D721Med (cell line): ENCODE results near the gene ZDHHC17.

Experiments
- DNase-seq: peaks from one replicate; pipeline ENCODE4 v3.0.0; 2011; ENCODE audit warnings: low spot score; ENCODE audit not compliant: insufficient read length
- FAIRE-seq: peaks from 2 replicates; lab custom pipeline; 2011; peaks lifted over from hg19 to GRCh38; lab: Jason Lieb, UNC
- TF ChIP-seq, protein P1 (sequence below): IDR thresholded peaks from 2 replicates; pipeline ENCODE4 v1.5.1; 2012; ENCODE audit warnings: mild to moderate bottlenecking, control low read depth; ENCODE audit not compliant: insufficient read depth; ENCODE audit errors: missing control alignments

ZDHHC17 gene, protein sequence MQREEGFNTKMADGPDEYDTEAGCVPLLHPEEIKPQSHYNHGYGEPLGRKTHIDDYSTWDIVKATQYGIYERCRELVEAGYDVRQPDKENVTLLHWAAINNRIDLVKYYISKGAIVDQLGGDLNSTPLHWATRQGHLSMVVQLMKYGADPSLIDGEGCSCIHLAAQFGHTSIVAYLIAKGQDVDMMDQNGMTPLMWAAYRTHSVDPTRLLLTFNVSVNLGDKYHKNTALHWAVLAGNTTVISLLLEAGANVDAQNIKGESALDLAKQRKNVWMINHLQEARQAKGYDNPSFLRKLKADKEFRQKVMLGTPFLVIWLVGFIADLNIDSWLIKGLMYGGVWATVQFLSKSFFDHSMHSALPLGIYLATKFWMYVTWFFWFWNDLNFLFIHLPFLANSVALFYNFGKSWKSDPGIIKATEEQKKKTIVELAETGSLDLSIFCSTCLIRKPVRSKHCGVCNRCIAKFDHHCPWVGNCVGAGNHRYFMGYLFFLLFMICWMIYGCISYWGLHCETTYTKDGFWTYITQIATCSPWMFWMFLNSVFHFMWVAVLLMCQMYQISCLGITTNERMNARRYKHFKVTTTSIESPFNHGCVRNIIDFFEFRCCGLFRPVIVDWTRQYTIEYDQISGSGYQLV

DNA sequence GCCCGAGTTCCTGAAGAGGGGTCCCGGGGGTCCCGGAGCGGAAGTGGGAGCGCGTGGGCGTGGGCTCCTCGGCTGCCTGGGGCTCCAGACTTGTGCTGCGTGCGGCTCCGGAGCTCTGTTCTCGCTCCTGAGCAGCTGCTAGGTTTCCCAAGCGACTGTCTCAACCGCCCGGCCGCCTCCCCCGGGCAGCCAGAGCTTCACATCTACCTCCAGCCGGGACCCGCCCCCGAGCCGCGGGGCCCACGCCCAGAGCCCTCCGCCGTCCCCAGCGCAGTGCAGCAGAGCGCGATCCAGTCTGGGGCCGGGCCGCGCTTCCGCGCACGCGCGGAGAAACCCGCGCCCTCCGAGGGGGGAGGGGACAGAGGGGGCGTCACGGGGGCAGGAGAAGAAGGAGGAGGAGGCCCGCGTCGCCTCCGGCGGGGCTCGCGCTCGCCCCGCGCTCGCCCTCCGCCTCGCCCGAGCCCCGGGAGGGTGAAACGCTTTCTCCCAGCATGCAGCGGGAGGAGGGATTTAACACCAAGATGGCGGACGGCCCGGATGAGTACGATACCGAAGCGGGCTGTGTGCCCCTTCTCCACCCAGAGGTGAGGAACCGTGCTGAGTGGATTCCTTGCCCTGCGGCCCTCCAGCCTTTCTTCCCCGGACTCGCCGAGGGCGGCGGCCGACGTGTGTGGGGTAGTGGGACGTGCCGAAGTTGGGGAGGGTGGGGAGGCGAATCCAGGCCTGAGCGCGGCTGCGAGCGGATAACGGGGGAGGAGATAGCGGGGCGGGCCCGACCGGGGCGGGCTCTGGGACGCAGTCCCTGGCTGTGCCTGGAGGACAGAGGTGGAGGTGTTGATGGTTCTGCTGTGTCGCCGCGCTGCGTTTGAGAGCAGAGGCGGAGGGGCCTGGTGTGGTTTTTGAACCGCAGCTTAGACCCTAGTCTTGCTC is at the start of gene ZDHHC17:
Gene ZDHHC17 (plus strand): TSS at position 370 of the 930 bp plus-strand sequence. CDS start 122 bp downstream, at position 492.
- DNase-seq (peak; percentile 42), FAIRE-seq (no peak)
- TF ChIP-seq, protein P1, sequence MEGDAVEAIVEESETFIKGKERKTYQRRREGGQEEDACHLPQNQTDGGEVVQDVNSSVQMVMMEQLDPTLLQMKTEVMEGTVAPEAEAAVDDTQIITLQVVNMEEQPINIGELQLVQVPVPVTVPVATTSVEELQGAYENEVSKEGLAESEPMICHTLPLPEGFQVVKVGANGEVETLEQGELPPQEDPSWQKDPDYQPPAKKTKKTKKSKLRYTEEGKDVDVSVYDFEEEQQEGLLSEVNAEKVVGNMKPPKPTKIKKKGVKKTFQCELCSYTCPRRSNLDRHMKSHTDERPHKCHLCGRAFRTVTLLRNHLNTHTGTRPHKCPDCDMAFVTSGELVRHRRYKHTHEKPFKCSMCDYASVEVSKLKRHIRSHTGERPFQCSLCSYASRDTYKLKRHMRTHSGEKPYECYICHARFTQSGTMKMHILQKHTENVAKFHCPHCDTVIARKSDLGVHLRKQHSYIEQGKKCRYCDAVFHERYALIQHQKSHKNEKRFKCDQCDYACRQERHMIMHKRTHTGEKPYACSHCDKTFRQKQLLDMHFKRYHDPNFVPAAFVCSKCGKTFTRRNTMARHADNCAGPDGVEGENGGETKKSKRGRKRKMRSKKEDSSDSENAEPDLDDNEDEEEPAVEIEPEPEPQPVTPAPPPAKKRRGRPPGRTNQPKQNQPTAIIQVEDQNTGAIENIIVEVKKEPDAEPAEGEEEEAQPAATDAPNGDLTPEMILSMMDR, result no peak

DNA sequence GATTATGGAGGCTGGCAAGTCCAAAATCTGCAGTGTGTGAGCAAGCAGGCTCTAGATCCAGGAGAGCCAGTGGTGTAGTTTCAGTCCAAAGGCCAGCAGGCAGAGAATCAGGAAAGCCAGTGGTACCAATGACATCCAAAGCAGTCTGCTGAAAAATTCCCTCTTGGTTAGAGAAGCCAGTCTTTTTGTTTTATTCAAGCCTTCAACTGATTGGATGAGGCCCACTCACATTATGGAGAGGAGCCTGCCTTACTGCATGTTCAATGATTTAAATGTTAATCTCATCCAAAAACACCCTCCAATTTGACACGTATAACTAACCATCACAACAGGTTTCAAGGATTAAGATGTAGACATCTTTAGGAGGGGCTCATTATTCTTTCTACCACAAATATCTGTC is 49.5 kb upstream of the ZDHHC17 start:
- FAIRE-seq, result no peak
- DNase-seq, result no peak
- TF ChIP-seq, protein P1, result no peak

DNA sequence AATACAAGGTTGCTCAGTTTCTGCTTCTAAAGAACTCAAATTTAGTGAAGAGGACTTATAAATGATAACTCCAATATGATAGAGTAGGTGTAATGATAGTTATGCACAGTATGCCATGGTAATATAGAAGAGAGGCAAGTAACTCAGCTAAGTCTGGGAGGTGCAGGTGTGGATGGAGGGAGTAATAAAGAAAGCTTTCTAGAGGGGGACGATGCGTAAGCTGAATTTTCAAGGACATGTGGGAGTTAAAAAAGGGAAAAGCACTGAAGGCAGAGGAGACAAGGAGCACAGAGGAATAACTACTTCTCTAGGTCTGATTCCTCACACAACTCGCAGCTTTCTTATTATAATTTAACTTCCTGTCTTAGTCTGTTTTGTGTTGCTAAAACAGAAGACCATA is 49.1 kb upstream of the ZDHHC17 start:
- TF ChIP-seq, protein P1, result no peak
- DNase-seq, result no peak
- FAIRE-seq, result no peak

DNA sequence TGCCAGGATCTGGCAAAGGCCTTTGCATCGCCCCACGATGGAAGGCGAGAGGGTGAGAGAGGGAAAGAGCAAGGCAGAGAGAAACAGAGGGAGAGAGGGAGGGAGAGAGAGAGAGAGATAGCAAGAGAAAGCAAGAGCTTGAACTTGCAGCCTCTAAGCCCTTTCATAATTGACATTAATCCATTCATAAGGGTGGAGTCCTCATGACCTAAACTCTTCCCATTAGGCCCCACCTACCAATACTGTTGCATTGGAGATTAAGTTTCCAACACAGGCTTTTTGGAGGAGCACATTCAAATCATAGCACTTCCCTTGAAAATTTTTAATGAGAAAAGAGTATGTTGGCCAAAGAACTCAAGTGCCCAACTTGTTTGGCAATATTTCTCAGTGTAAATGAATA is 48.6 kb upstream of the ZDHHC17 start:
- no peak for FAIRE-seq
- TF ChIP-seq, protein P1, result no peak
- DNase-seq, result no peak

DNA sequence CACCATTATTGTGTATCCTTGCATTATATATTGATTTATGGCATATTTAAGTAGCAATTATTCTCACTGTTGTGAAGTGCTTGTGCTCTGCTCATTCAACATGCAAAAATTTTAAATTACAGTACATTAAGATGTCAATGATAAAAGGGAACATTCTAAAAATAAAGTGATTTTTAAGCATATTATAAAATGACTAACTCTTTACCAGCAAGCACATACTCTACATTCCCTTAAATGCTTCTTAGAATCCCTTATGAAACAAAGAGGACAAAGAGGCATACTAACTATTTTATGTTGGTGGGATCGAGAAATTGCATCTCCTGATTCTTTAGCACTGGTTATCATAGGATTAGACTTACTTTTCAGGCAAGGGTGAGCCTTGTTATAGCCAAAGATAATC is 46.6 kb upstream of the ZDHHC17 start:
- FAIRE-seq (no peak), DNase-seq (no peak)
- TF ChIP-seq, protein P1, result no peak

DNA sequence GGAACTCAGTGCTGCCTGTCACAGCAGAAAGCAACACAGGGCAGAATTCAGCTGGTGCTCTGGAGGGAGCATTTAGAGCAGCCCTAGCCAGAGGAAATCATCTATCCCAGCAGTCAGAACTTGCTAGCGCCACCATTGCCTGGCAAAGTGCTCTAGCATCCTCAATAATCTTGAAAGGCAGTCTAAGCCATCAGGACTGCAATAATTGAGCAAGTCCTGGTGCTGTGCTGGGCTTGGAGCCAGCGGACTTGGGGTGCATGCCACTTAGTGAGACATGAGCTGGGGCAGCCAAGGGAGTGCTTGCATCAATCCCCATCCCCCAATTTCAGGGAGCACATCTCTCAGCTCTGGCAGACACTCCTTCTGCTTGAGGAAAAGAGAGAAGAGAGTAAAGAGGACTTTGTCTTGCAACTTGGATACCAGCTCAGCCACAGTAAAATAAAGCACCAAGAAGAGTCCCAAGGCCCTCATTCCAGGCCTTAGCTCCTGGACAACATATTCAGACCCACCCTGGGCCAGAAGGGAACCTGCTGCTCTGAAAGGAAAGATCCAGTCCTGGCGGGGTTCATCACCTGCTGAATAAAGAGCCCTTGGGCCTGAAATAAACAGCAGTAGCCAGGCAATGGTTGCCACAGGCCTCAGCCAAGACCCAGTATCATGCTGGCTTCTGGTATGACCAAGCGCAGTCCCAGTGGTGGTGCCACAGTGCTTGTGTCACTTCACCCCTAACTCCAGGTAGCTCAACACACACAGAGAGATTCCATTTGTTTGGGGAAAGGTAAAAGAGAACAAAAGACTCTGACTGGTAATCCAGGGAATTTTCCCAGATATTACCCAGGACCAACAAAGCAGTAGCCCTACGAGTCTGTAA is 44.5 kb upstream of the ZDHHC17 start:
- TF ChIP-seq, protein P1, result no peak
- no peak for DNase-seq
- FAIRE-seq, result no peak
